ENCODE results near the gene CELSR1. TPM values are rescaled to one million over a fixed set of nuclear protein-coding genes. Genes with fewer than 3 reads are reported as not detected.

The CELSR1 gene
- total RNA-seq, 2 donors from 2014 or later, result 24.2 to 38.2 TPM

DNA sequence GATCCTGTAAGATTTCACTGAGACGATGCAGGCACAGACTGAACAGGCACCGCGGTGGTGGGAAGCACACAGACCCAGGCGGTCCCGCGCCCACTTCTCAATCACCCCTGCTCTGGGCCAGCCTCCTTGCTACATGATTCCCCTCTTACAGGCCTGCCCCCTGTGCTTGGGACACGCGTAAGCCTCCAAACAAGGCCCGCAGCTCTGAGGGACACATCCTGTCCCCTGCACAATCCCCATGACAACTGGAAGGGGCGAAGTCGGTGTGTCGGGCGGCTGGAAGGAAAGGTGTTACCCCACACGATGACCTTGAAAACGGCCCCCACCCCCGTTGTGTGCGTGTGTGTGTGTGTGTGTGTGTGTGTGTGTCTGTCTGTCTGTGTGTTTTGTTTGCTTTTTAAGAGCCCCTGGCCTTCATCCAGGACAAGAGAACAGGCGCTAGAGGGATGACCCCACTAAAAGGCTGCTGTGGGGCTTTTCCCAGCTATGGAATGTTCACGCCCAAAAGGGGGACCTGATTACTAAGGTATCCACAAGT, 13.1 kb downstream of the CELSR1 start:
- TF ChIP-seq POLR2A (IDR thresholded peaks at IDR 0.05), result no peak
- TF ChIP-seq CTCF (IDR thresholded peaks at IDR 0.05), result no peak
- no peak for TF ChIP-seq POLR2AphosphoS5 (IDR thresholded peaks at IDR 0.05)
- peaks cover 18% of the 10 kb centered on the region for H3K4me1 ChIP-seq (replicated peaks)
- no peaks in the 10 kb centered on the region for H3K9me3 ChIP-seq
- H3K4me3 ChIP-seq, result no peak overlapping the region
- no peak for DNase-seq (ENCODE audit: low spot score)
- no peaks in the 10 kb centered on the region for H3K36me3 ChIP-seq
- H3K27me3 ChIP-seq (replicated peaks; ENCODE audit: insufficient read depth), result no peaks in the 10 kb centered on the region
- intact Hi-C loops (cut with DNase I), result no loop called here
- no peak overlapping the region for H3K27ac ChIP-seq
- 69% methylated on average over 19 of the region's 19 CpGs for WGBS

- intact Hi-C loops (cut with DNase I), result no loop called here
- H3K4me1 ChIP-seq (replicated peaks), result peaks cover 18% of the 10 kb centered on the region
- H3K27ac ChIP-seq, result no peak overlapping the region
- H3K9me3 ChIP-seq, result no peaks in the 10 kb centered on the region
- WGBS, result 42% methylated on average over 8 of the region's 8 CpGs
- no peak overlapping the region for H3K4me3 ChIP-seq
- H3K27me3 ChIP-seq (replicated peaks; ENCODE audit: insufficient read depth), result no peaks in the 10 kb centered on the region
- no peak for DNase-seq (ENCODE audit: low spot score)
- no peaks in the 10 kb centered on the region for H3K36me3 ChIP-seq
- TF ChIP-seq POLR2A (IDR thresholded peaks at IDR 0.05) (no peak), CTCF (IDR thresholded peaks at IDR 0.05) (no peak), POLR2AphosphoS5 (IDR thresholded peaks at IDR 0.05) (no peak)
Observed at GRCh38 chr22:46522797-46523196, 14.6 kb downstream of the CELSR1 start.

DNA sequence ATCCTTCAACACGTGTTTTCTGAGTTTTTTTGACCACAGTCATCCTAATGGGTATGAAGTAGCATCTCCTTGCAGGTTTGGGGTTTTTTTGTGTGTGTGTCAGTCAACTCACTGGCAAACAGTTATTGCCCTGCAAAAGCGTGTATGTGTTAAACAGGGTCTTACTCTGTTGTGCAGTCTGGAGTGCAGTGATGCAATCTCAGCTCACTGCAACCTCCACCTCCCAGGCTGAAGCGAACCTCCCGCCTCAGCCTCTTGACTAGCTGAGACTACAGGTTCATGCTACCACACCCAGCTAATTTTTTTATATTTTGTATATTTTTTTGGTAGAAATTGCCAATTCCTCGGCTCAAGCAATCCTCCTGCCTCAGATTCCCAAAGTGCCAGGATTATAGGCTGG, 15.4 kb downstream of the CELSR1 start:
- Histone ChIP-seq H3K4me1 (replicated peaks) (peaks cover 12% of the 10 kb centered on the region), H3K9me3 (no peaks in the 10 kb centered on the region), H3K27me3 (replicated peaks; ENCODE audit: insufficient read depth) (no peaks in the 10 kb centered on the region), H3K4me3 (no peak overlapping the region), H3K27ac (no peak overlapping the region), H3K36me3 (no peaks in the 10 kb centered on the region)
- intact Hi-C loops (cut with DNase I), result no loop called here
- no peak for DNase-seq (ENCODE audit: low spot score)
- 94% methylated on average over 5 of the region's 5 CpGs for WGBS
- TF ChIP-seq POLR2AphosphoS5 (IDR thresholded peaks at IDR 0.05), result no peak
- no peak for TF ChIP-seq CTCF (IDR thresholded peaks at IDR 0.05)
- TF ChIP-seq POLR2A (IDR thresholded peaks at IDR 0.05), result no peak

- DNase-seq (ENCODE audit: low spot score), result no peak
- intact Hi-C loops (cut with DNase I), result no loop called here
- Histone ChIP-seq H3K36me3 (no peaks in the 10 kb centered on the region), H3K27me3 (replicated peaks; ENCODE audit: insufficient read depth) (no peaks in the 10 kb centered on the region), H3K27ac (no peak overlapping the region), H3K4me3 (no peak overlapping the region), H3K4me1 (replicated peaks) (peaks cover under 1% of the 10 kb centered on the region), H3K9me3 (no peaks in the 10 kb centered on the region)
- TF ChIP-seq POLR2A (IDR thresholded peaks at IDR 0.05) (no peak), CTCF (IDR thresholded peaks at IDR 0.05) (no peak), POLR2AphosphoS5 (IDR thresholded peaks at IDR 0.05) (no peak)
- WGBS, result 96% methylated on average over 8 of the region's 8 CpGs
Observed at GRCh38 chr22:46520880-46521279, 16.5 kb downstream of the CELSR1 start.

DNA sequence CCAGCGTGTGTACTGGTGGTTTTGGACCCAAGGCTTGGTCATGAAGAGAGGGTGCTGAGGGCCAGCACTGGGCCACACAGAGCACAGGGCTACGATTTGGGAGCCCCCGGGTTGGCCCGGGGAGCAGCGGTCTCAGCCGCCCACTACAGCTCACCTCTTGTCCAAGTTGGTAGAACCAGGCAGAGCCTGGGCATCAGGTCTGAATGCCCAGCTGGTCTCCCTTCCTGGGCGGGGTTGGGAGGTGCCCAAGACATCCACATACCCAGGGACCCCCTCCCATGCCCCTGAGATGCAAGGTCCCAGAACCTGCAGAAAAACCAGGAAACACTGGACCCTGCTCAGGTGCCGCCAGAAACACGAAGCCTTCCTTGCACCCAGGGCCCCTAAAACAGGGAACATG, 18.0 kb downstream of the CELSR1 start:
- Histone ChIP-seq H3K9me3 (no peaks in the 10 kb centered on the region), H3K27ac (no peak overlapping the region), H3K4me3 (no peak overlapping the region), H3K4me1 (replicated peaks) (no peaks in the 10 kb centered on the region), H3K36me3 (no peaks in the 10 kb centered on the region), H3K27me3 (replicated peaks; ENCODE audit: insufficient read depth) (no peaks in the 10 kb centered on the region)
- WGBS, result 94% methylated on average over 9 of the region's 9 CpGs
- DNase-seq (ENCODE audit: low spot score), result no peak
- TF ChIP-seq POLR2A (IDR thresholded peaks at IDR 0.05), result no peak
- TF ChIP-seq POLR2AphosphoS5 (IDR thresholded peaks at IDR 0.05), result no peak
- no peak for TF ChIP-seq CTCF (IDR thresholded peaks at IDR 0.05)
- intact Hi-C loops (cut with DNase I), result no loop called here
